RWPE2 (cell line): Measurements from ENCODE around the gene FGF22.

Source experiments
- ATAC-seq: fragments of 200-7000 bp; cut with Tn5 transposase; 3 replicates; pipeline ENCODE4 v1.9.1; 2021; ENCODE audit warnings: low read depth
- DNase-seq: peaks from one replicate; pipeline ENCODE4 v3.0.0-alpha.2; 2020; ENCODE audit warnings: low spot score
- H3K27ac ChIP-seq: fragments of 450-650 bp; 2 replicates; pipeline ENCODE4 v1.5.1; 2017; ENCODE audit warnings: mild to moderate bottlenecking; ENCODE audit not compliant: poor library complexity, severe bottlenecking
- H3K27me3 ChIP-seq: fragments of 250-450 bp; sonication (Bioruptor Pico); 2 replicates; pipeline ENCODE4 v1.5.1; 2021; ENCODE audit warnings: mild to moderate bottlenecking, moderate library complexity; ENCODE audit not compliant: insufficient read depth, poor library complexity, severe bottlenecking
- H3K36me3 ChIP-seq: fragments of 250-450 bp; sonication (Bioruptor Pico); 2 replicates; pipeline ENCODE4 v1.5.1; 2020; ENCODE audit warnings: low read depth, mild to moderate bottlenecking, moderate library complexity
- H3K4me1 ChIP-seq: fragments of 250-450 bp; sonication (Bioruptor Pico); 2 replicates; pipeline ENCODE4 v1.5.1; 2021; ENCODE audit warnings: mild to moderate bottlenecking, moderate library complexity; ENCODE audit not compliant: insufficient read depth, poor library complexity, severe bottlenecking
- H3K4me3 ChIP-seq: fragments of 250-450 bp; sonication (Bioruptor Pico); 2 replicates; pipeline ENCODE4 v1.5.1; 2021; ENCODE audit warnings: mild to moderate bottlenecking, moderate library complexity; ENCODE audit not compliant: severe bottlenecking
- H3K9me3 ChIP-seq: fragments of 250-450 bp; sonication (Bioruptor Pico); 2 replicates; pipeline ENCODE4 v1.5.1; 2021; ENCODE audit warnings: mild to moderate bottlenecking, moderate library complexity; ENCODE audit not compliant: severe bottlenecking
- TF ChIP-seq, protein P1 (sequence below): fragments of 450-650 bp; IDR thresholded peaks from one replicate; pipeline ENCODE4 v1.5.1; 2017; ENCODE audit warnings: mild to moderate bottlenecking, moderate library complexity; ENCODE audit not compliant: poor library complexity, severe bottlenecking

Gene FGF22

GRCh38 chr19:670609-671075 lies 31.0 kb downstream of the FGF22 start:
- no peak overlapping the region for H3K4me3 ChIP-seq
- ATAC-seq (no peak), DNase-seq (no peak)
- H3K27me3 ChIP-seq, result no peaks in the 10 kb centered on the region
- H3K4me1 ChIP-seq, result no peaks in the 10 kb centered on the region
- H3K9me3 ChIP-seq, result no peaks in the 10 kb centered on the region
- no peak overlapping the region for H3K27ac ChIP-seq
- TF ChIP-seq, protein P1, sequence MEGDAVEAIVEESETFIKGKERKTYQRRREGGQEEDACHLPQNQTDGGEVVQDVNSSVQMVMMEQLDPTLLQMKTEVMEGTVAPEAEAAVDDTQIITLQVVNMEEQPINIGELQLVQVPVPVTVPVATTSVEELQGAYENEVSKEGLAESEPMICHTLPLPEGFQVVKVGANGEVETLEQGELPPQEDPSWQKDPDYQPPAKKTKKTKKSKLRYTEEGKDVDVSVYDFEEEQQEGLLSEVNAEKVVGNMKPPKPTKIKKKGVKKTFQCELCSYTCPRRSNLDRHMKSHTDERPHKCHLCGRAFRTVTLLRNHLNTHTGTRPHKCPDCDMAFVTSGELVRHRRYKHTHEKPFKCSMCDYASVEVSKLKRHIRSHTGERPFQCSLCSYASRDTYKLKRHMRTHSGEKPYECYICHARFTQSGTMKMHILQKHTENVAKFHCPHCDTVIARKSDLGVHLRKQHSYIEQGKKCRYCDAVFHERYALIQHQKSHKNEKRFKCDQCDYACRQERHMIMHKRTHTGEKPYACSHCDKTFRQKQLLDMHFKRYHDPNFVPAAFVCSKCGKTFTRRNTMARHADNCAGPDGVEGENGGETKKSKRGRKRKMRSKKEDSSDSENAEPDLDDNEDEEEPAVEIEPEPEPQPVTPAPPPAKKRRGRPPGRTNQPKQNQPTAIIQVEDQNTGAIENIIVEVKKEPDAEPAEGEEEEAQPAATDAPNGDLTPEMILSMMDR, result no peak
- no peaks in the 10 kb centered on the region for H3K36me3 ChIP-seq

DNA sequence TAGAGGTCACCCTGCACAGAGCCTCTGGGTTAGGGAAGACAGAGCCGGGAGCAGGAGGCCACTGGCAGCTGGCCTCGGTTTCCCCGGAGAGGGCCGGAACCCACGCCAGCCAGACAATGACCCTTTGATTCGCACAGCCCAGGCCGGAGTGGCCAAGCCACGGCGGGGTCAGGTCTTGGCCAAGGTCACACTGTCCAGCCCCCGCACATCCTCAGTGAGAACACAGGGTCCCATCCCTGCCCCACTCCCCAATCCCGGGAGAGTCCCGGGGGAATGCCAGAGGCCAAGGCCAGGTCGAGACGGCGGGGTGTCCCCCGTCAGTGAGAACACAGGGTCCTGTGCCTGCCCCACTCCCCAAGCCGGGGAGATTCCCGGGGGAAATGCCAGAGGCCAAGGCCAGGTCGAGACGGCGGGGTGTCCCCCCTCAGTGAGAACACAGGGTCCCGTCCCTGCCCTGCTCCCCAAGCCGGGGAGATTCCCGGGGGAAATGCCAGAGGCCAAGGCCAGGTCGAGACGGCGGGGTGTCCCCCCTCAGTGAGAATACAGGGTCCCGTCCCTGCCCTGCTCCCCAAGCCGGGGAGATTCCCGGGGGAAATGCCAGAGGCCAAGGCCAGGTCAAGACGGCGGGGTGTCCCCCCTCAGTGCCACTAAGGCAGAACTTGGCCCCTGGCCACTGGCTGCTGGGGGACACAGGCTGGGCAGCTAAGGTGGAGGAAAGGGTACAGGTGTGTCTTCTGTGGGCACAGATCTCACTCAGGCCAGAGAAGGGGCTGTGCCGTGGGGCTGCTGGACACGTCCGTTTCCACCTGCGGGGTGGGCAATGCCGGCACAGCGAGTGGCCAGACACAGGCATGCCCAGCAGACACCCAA lies 34.8 kb downstream of the FGF22 start:
- no peak for DNase-seq
- H3K27me3 ChIP-seq, result no peaks in the 10 kb centered on the region
- H3K27ac ChIP-seq, result peak overlapping the region; percentile 96
- no peak overlapping the region for H3K4me3 ChIP-seq
- H3K9me3 ChIP-seq, result no peaks in the 10 kb centered on the region
- TF ChIP-seq, protein P1, result no peak
- H3K4me1 ChIP-seq, result peaks cover 5% of the 10 kb centered on the region
- ATAC-seq, result no peak
- H3K36me3 ChIP-seq, result peaks cover 17% of the 10 kb centered on the region

- DNase-seq (no peak), ATAC-seq (no peak)
- no peaks in the 10 kb centered on the region for H3K27me3 ChIP-seq
- H3K27ac ChIP-seq, result peak overlapping the region; percentile 96
- H3K36me3 ChIP-seq, result peaks cover 17% of the 10 kb centered on the region
- TF ChIP-seq, protein P1, result no peak
- H3K9me3 ChIP-seq, result no peaks in the 10 kb centered on the region
- H3K4me1 ChIP-seq, result peaks cover 5% of the 10 kb centered on the region
- H3K4me3 ChIP-seq, result peak overlapping the region; percentile 84
Observed at GRCh38 chr19:676007-676338, 36.3 kb downstream of the FGF22 start.

DNA sequence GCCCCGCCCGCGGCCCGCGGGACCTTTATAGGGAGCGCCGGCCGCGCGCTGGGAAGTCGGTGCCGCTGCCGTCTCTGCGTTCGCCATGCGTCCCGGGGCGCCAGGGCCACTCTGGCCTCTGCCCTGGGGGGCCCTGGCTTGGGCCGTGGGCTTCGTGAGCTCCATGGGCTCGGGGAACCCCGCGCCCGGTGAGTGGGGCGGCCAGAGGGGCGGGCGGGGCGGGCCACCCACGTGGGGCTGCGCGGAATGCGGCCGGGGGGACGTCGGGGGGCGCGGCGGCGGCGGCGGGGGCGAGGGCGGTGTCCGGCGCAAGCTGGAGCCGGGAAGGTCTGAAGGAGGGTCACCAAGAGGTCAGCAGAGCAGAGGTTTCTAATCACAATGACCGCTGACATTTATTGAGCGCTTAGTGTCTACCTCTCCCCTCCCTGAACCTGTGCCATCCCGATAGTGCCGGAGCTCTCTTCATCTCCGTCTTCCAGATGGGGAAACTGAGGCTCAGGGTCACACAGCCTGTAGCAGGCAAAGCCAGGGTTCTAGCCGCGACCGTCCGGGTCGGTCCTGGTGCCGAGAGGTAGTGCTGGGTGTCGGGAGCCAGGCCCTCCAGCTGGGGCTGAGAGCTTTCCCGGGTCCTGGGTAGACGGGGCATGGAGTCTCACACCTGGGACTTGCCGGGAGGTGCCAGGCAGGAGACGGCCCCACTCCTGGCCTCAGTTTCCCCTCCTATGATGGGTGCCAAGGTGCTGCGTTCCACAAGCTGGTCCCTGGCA lies 36.8 kb downstream of the FGF22 start, which contains the start of gene FSTL3:
Gene FSTL3 (plus strand): TSS at position 54 of the 767 bp plus-strand sequence. CDS start 32 bp downstream, at position 86.
- TF ChIP-seq, protein P1, result no peak
- no peak for DNase-seq
- Histone ChIP-seq H3K27me3 (no peaks in the 10 kb centered on the region), H3K4me1 (peaks cover 5% of the 10 kb centered on the region), H3K36me3 (peaks cover 21% of the 10 kb centered on the region), H3K9me3 (no peaks in the 10 kb centered on the region), H3K4me3 (peak within 1 kb of the TSS; percentile 84), H3K27ac (peak within 1 kb of the TSS; percentile 96)
- ATAC-seq, result no peak
